HepG2 (cell line): ENCODE data around the gene LRRC43. TPM values are rescaled to one million over a fixed set of nuclear protein-coding genes. Genes with fewer than 3 reads are reported as not detected.

ENCODE experiments used
- ATAC-seq: fragments of 200-7000 bp; cut with Tn5 transposase; 3 replicates; pipeline ENCODE4 v1.9.1; 2020; ENCODE audit warnings: mild to moderate bottlenecking, moderate library complexity
- BruUV-seq: library from RNA; stranded (reverse); fragments of 400-500 nt; replicated peaks from 2 replicates; lab custom pipeline; 2021; lab: Mats Ljungman, UMichigan
- CTCF ChIA-PET: fragments of 300-600 bp; formaldehyde crosslinking; extraction: SDS; loops from one replicate; lab custom pipeline; 2021; ENCODE audit warnings: low total read pairs, inconsistent platforms, low intra/inter-chr PET ratio; lab: Yijun Ruan, JAX
- POLR2A ChIA-PET: fragments of 350-600 bp; sonication (Branson Sonifier 250); formaldehyde crosslinking; loops from one replicate; lab custom pipeline; 2020; ENCODE audit warnings: antibody characterized with exemption, inconsistent platforms; lab: Yijun Ruan, JAX
- DNase-seq: peaks from one replicate; pipeline ENCODE4 v3.0.0-alpha.2; 2015; ENCODE audit warnings: low spot score
- FAIRE-seq: peaks from 3 replicates; lab custom pipeline; 2011; peaks lifted over from hg19 to GRCh38; lab: Jason Lieb, UNC
- H2AFZ ChIP-seq: one replicate; pipeline ENCODE4 v1.6.1; 2011; ENCODE audit warnings: low read length, inconsistent platforms
- H3K27ac ChIP-seq: fragments of 300-600 bp; 3 replicates; pipeline ENCODE4 v1.8.0; 2011; ENCODE audit warnings: mixed run types, mild to moderate bottlenecking, mixed read lengths, low read length, inconsistent platforms; ENCODE audit not compliant: insufficient read depth; ENCODE audit errors: extremely low read length
- H3K27me3 ChIP-seq, 2 experiments: fragments of 200-600 bp in 1 of 2; 2 replicates in 1 of 2; 3 replicates in 1 of 2; pipeline versions ENCODE4 v1.6.0 to v1.8.0; 2011; ENCODE audit warnings: low read length in 2 of 2, mild to moderate bottlenecking in 2 of 2, moderate library complexity in 2 of 2, inconsistent platforms in 1 of 2; ENCODE audit not compliant: insufficient read depth in 2 of 2, control insufficient read depth in 1 of 2
- H3K36me3 ChIP-seq, 2 experiments: fragments of 200-600 bp in 1 of 2; replicated peaks in 1 of 2; 2 replicates in 1 of 2; 3 replicates in 1 of 2; pipeline versions ENCODE4 v1.5.1 to v1.8.0; 2011; ENCODE audit warnings: low read length in 2 of 2, inconsistent platforms in 1 of 2; ENCODE audit not compliant: insufficient read depth in 2 of 2, control insufficient read depth in 1 of 2
- H3K4me1 ChIP-seq: 2 replicates; pipeline ENCODE4 v1.5.1; 2012; ENCODE audit warnings: low read length, inconsistent platforms; ENCODE audit not compliant: insufficient read depth
- H3K4me2 ChIP-seq: 2 replicates; pipeline ENCODE4 v1.6.0; 2011; ENCODE audit warnings: low read depth, low read length, inconsistent platforms
- H3K4me3 ChIP-seq, 3 experiments: fragments of 200-600 bp in 1 of 3; sonication (generic), shearing (Covaris generic) in 1 of 3; replicated peaks in 1 of 3; 2 replicates each; pipeline ENCODE4 v1.5.1; 2011 to 2016; ENCODE audit warnings: low read length in 3 of 3, inconsistent platforms in 2 of 3, low read depth in 2 of 3, mild to moderate bottlenecking in 2 of 3, control low read depth in 1 of 3, mixed read lengths in 1 of 3; ENCODE audit not compliant: insufficient read depth in 1 of 3
- H3K79me2 ChIP-seq: one replicate; pipeline ENCODE4 v1.6.1; 2011; ENCODE audit warnings: low read length, inconsistent platforms; ENCODE audit not compliant: insufficient read depth
- H3K9ac ChIP-seq: 2 replicates; pipeline ENCODE4 v1.6.0; 2011; ENCODE audit warnings: mild to moderate bottlenecking, low read depth, low read length, inconsistent platforms; ENCODE audit not compliant: insufficient read depth
- H3K9me3 ChIP-seq: 2 replicates; pipeline ENCODE4 v1.5.1; 2012; ENCODE audit warnings: mild to moderate bottlenecking, low read length
- H4K20me1 ChIP-seq: 2 replicates; pipeline ENCODE4 v1.6.0; 2011; ENCODE audit warnings: inconsistent platforms, mild to moderate bottlenecking, low read length, moderate library complexity; ENCODE audit not compliant: insufficient read depth
- CREB1 ChIP-seq, 2 experiments: fragments of 450-650 bp in 1 of 2; IDR thresholded peaks; 2 replicates each; pipeline ENCODE4 v1.6.1; 2016 to 2017; ENCODE audit warnings: control low read depth in 1 of 2, mild to moderate bottlenecking in 1 of 2, missing compliant biosample characterization in 1 of 2, missing genetic modification characterization in 1 of 2
- ELF4 ChIP-seq: sonication (generic); formaldehyde crosslinking; IDR thresholded peaks from 2 replicates; pipeline ENCODE4 v1.5.0; 2020; ENCODE audit warnings: missing genetic modification reagents, mild to moderate bottlenecking, moderate library complexity, borderline replicate concordance
- HDAC2 ChIP-seq: sonication (generic); formaldehyde crosslinking; IDR thresholded peaks from 2 replicates; pipeline ENCODE4 v1.4.0; 2020; ENCODE audit warnings: missing genetic modification reagents
- MAZ ChIP-seq, 2 experiments: sonication (generic) in 1 of 2; formaldehyde crosslinking in 1 of 2; IDR thresholded peaks; 2 replicates each; pipeline versions ENCODE4 v1.5.0 to v1.6.1; 2012 to 2020; ENCODE audit warnings: low read depth in 2 of 2, mild to moderate bottlenecking in 2 of 2, borderline replicate concordance in 1 of 2, improper control_type of control experiment in 1 of 2, low read length in 1 of 2, missing genetic modification reagents in 1 of 2, moderate library complexity in 1 of 2
- NFKBIZ ChIP-seq: IDR thresholded peaks from 2 replicates; pipeline ENCODE4 v1.6.1; 2018; ENCODE audit warnings: missing genetic modification reagents, missing compliant biosample characterization
- NFYB ChIP-seq: sonication (generic); formaldehyde crosslinking; IDR thresholded peaks from 2 replicates; pipeline ENCODE4 v1.4.0; 2020; ENCODE audit warnings: missing genetic modification reagents
- REL ChIP-seq: sonication (generic); formaldehyde crosslinking; conservative IDR thresholded peaks from 2 replicates; pipeline ENCODE4 v1.8.0; 2022; ENCODE audit warnings: mild to moderate bottlenecking, missing genetic modification reagents, moderate library complexity
- REST ChIP-seq, 2 experiments: IDR thresholded peaks; 2 replicates each; pipeline ENCODE4 v1.6.1; 2011 to 2012; ENCODE audit warnings: low read length in 2 of 2, borderline replicate concordance in 1 of 2, low read depth in 1 of 2, mild to moderate bottlenecking in 1 of 2, moderate library complexity in 1 of 2
- SMC3 ChIP-seq: IDR thresholded peaks from 2 replicates; pipeline ENCODE4 v1.6.1; 2011; ENCODE audit warnings: low read length, improper control_type of control experiment
- SOX5 ChIP-seq: IDR thresholded peaks from 2 replicates; pipeline ENCODE4 v1.6.1; 2016; ENCODE audit warnings: borderline replicate concordance
- SP2 ChIP-seq: sonication (generic); formaldehyde crosslinking; IDR thresholded peaks from 2 replicates; pipeline ENCODE4 v1.5.1; 2020; ENCODE audit warnings: mild to moderate bottlenecking, missing genetic modification reagents
- ZFP90 ChIP-seq: sonication (generic); formaldehyde crosslinking; IDR thresholded peaks from 2 replicates; pipeline ENCODE4 v1.8.0; 2022; ENCODE audit warnings: missing genetic modification reagents, mild to moderate bottlenecking, inconsistent platforms, borderline replicate concordance
- ZNF460 ChIP-seq: sonication (generic); formaldehyde crosslinking; IDR thresholded peaks from 2 replicates; pipeline ENCODE4 v1.5.1; 2020; ENCODE audit warnings: missing genetic modification reagents, mild to moderate bottlenecking, borderline replicate concordance
- ZNF550 ChIP-seq: sonication (generic); formaldehyde crosslinking; IDR thresholded peaks from 2 replicates; pipeline ENCODE4 v1.4.0; 2020; ENCODE audit warnings: mild to moderate bottlenecking, missing genetic modification reagents, borderline replicate concordance
- ZNF598 ChIP-seq: sonication (generic); formaldehyde crosslinking; IDR thresholded peaks from 2 replicates; pipeline ENCODE4 v1.5.1; 2020; ENCODE audit warnings: mild to moderate bottlenecking, missing genetic modification reagents, borderline replicate concordance
- ZNF75D ChIP-seq: sonication (generic); formaldehyde crosslinking; IDR thresholded peaks from 2 replicates; pipeline ENCODE4 v1.8.1; 2023; ENCODE audit warnings: missing genetic modification reagents, mild to moderate bottlenecking, borderline replicate concordance
- ZNF773 ChIP-seq: sonication (generic); formaldehyde crosslinking; IDR thresholded peaks from 2 replicates; pipeline ENCODE4 v1.4.0; 2020; ENCODE audit warnings: missing genetic modification reagents, borderline replicate concordance
- WGBS: methylation state at CpG from one replicate; pipeline ENCODE4 v1.1.6; 2017; ENCODE audit warnings: low lambda C conversion rate; 5-methylcytosine and 5-hydroxymethylcytosine counted together
- in situ Hi-C: cut with HindIII; loops from 2 replicates; pipeline ENCODE4 v1.10.0; 2017; ENCODE audit warnings: low pct_unique_long_range_greater_than_20kb; ENCODE audit not compliant: extremely low pct_ligation_motif_present
- intact Hi-C: fragments of 100-400 bp; cut with micrococcal nuclease; formaldehyde crosslinking; loops from one replicate; pipeline ENCODE4 v1.10.0; 2022; ENCODE audit not compliant: unreplicated experiment
- polyA plus RNA-seq, 8 experiments: library from polyadenylated mRNA; depleted of rRNA in 3 of 8; stranded (reverse) in 7 of 8; unstranded in 1 of 8; fragments of >200 nt; fragmentation: Illumina TruSeq in 4 of 8; extraction: Trizol in 4 of 8; gene quantifications; 2 replicates each; pipeline versions ENCODE4 v1.2.1 to v1.2.3, GENCODE V29; 2011 to 2016; ENCODE audit warnings: low read depth in 4 of 8, missing spikeins in 1 of 8, mixed read lengths in 1 of 8; ENCODE audit not compliant: insufficient read depth in 1 of 8
- total RNA-seq, 5 experiments: library from RNA; depleted of rRNA; stranded (reverse); fragments of >200 nt; fragmentation: Illumina TruSeq; extraction: Trizol; gene quantifications; 2 replicates each; pipeline ENCODE4 v1.2.3, GENCODE V29; 2016; ENCODE audit warnings: low read depth in 1 of 5
- TF ChIP-seq, protein P1 (sequence below): sonication (generic); formaldehyde crosslinking; IDR thresholded peaks from 2 replicates; pipeline ENCODE4 v1.8.1; 2023; ENCODE audit warnings: mild to moderate bottlenecking, missing genetic modification reagents

Gene LRRC43
- total and polyA plus RNA-seq, 2 of the 13 experiments (the other 11 are each of a cell fraction or from before 2014, with no cell fraction given), result not detected

- in situ Hi-C loops, result loop anchor here (5.0 kb wide), 1 partner anchor 55 kb away; no protein-coding TSS in a partner anchor
- CTCF ChIA-PET, result no interaction called here
- TF ChIP-seq MAZ (IDR thresholded peaks at IDR 0.05; ENCODE audit: borderline replicate concordance, low read depth, low read length) (no peak), MAZ (CRISPR knock-in tag; IDR thresholded peaks at IDR 0.05; ENCODE audit: low read depth) (no peak), ZNF550 (CRISPR knock-in tag) (no peak), HDAC2 (CRISPR knock-in tag) (no peak), ZNF773 (CRISPR knock-in tag) (no peak), ZFP90 (CRISPR knock-in tag) (no peak), CREB1 (IDR thresholded peaks at IDR 0.05) (no peak), CREB1 (CRISPR knock-in tag; IDR thresholded peaks at IDR 0.05) (no peak), ELF4 (CRISPR knock-in tag) (no peak), REST (IDR thresholded peaks at IDR 0.05; ENCODE audit: borderline replicate concordance in 1 of 2, low read depth in 1 of 2, low read length in 2 of 2) (no peak), ZNF460 (CRISPR knock-in tag) (no peak), ZNF598 (CRISPR knock-in tag) (no peak), SOX5 (no peak), NFKBIZ (CRISPR knock-in tag) (no peak), ZNF75D (CRISPR knock-in tag) (no peak), SP2 (CRISPR knock-in tag) (no peak), SMC3 (no peak), REL (CRISPR knock-in tag) (no peak), NFYB (CRISPR knock-in tag) (no peak)
- TF ChIP-seq, protein P1, sequence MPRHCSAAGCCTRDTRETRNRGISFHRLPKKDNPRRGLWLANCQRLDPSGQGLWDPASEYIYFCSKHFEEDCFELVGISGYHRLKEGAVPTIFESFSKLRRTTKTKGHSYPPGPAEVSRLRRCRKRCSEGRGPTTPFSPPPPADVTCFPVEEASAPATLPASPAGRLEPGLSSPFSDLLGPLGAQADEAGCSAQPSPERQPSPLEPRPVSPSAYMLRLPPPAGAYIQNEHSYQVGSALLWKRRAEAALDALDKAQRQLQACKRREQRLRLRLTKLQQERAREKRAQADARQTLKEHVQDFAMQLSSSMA (CRISPR knock-in tag), result no peak
Observed at GRCh38 chr12:122197612-122197966, 14.7 kb downstream of the LRRC43 start.

More at GRCh38 chr12:122197612-122197966, 14.7 kb downstream of the LRRC43 start:
- H3K9ac ChIP-seq, result no peak overlapping the region
- no TSS peak for BruUV-seq
- H2AFZ ChIP-seq, result no peak overlapping the region
- H3K79me2 ChIP-seq, result no peaks in the 10 kb centered on the region
- no peaks in the 10 kb centered on the region for H4K20me1 ChIP-seq
- no peaks in the 10 kb centered on the region for H3K36me3 ChIP-seq
- POLR2A ChIA-PET, result no interaction called here
- ATAC-seq (no peak), FAIRE-seq (no peak), DNase-seq (no peak)
- H3K4me3 ChIP-seq, result no peak overlapping the region
- H3K27me3 ChIP-seq, result peaks cover 2 to 64% of the 10 kb centered on the region in 2 experiments
- no peak overlapping the region for H3K27ac ChIP-seq
- intact Hi-C loops, result no loop called here
- WGBS, result 41% methylated on average over 1 of the region's 1 CpG
- peaks cover 53% of the 10 kb centered on the region for H3K4me1 ChIP-seq
- H3K4me2 ChIP-seq, result peak overlapping the region; percentile 10; the same call in 1 of the 2 replicates
- H3K9me3 ChIP-seq, result no peaks in the 10 kb centered on the region
